Embryonic facial prominence (tissue), 1 donor: ENCODE results near the gene TTLL12.

Experiments
- DNase-seq: peaks from one replicate; pipeline ENCODE4 v3.0.0-alpha.2; 2016; ENCODE audit errors: extremely low spot score

Gene TTLL12

DNA sequence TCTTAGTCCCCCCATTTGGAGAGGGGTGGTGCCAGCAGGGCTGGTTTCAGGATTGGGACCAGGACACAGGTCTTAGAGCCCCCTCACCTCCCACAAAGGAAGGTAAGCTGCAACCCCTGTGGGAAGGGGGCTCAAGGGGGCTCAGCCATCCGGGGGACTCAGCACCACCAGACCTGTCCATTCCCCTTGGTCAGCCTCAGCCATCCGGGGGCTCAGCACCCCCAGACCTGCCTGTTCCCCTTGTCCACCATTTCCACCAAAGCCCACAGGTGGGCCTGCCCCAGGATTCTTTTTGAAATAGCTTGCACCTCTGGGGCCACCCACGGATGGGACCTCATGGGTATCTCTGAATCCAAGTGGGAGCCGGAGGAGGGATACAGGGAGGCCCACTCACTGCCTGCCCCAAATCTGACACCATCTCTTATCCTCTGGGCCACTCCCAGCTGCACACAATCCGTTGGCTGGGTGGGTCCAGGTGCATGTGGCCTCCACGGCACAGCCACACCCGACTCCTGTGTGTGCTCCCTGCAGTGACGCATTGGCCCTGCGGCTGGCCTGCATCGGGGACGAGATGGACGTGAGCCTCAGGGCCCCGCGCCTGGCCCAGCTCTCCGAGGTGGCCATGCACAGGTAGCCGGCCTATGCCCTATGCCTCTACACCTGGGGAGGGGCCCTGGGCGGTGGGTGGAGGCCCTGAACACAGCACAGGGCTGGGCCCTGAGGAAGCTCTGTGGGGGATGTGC, 59.6 kb downstream of the TTLL12 start:
- no peak for DNase-seq

GRCh38 chr22:43126501-43127165, 60.3 kb downstream of the TTLL12 start:
- no peak for DNase-seq

- no peak for DNase-seq
These were observed 67.9 kb downstream of the TTLL12 start for GRCh38 chr22:43118953-43119458.

- no peak for DNase-seq
These were observed 68.7 kb downstream of the TTLL12 start for GRCh38 chr22:43118024-43118849.

DNA sequence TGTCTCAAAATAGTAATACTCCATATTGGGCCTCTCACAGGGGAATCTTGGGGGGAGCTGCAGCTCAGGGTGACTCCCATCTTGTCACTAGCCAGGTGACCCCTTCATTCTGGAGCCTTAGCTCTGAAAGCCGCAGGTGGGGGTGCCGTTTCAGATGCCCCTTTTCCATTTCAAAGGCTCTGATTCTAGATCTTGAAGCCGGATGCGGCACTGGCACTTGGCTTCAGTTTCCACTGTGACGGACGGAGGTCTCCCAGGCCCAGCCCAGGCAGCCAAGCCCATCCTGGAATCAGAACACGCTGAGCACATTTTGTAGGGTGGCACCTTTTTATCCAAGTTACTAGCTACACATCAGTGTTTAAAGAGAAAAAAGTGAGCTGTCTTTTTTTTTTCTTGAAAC, 70.0 kb downstream of the TTLL12 start:
- DNase-seq = no peak
